HG03439 (cell line): ENCODE data around the gene UPK3B.
"Not testable (repeated sequence)": the region's sequence is repeated elsewhere in the genome, so short reads cannot be mapped to it uniquely, and the experiment has no call there.

Experiments used
- ATAC-seq: cut with Tn5 transposase; IDR thresholded peaks from one replicate; pipeline ENCODE4 v1.9.1; 2021; ENCODE audit warnings: mild to moderate bottlenecking, moderate library complexity; ENCODE audit not compliant: unreplicated experiment

UPK3B gene

DNA sequence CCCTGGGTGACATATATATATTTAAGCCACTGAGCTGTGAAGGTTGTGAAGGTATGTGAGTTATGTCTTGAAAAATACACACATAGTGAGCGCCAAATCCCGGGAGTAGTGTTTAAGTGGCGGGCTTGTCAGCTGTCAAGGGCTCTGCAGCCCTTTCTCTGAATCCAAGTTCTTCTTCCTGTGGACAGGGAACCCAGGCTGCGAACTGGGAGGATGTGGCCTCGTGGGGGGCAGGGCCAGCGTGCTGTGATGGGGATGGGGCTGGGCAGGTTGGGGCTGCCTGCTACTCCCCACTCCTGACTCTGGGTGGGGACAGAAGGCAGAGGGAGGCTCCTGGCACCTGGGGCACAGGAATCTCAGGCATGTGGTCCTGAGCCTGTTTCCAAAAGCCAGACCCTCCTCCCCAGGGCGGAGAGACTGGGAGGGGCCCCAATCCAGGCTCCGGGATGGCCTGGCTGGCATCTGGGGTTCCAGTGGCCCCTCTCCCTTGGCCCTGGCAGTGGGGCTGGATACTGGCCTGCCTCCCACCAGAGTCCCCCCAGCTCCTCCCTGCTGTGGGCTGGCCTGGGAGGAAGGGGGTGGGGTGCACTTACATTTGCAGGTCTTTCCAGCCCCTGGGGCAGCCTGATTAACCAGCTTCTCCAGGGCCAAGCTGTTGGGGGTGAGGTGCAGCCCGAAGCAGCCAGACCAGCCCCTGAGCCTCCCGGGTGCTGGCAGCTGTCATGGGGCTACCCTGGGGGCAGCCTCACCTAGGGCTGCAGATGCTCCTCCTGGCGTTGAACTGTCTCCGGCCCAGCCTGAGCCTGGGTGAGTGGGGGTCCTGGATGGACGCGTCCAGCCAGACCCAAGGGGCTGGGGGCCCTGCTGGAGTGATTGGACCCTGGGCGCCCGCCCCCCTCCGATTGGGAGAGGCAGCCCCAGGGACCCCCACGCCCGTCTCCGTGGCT, at the start of gene UPK3B:
Gene UPK3B (plus strand): TSS at position 622 of the 947 bp plus-strand sequence. CDS start 101 bp downstream, at position 723.
- ATAC-seq = no peak

DNA sequence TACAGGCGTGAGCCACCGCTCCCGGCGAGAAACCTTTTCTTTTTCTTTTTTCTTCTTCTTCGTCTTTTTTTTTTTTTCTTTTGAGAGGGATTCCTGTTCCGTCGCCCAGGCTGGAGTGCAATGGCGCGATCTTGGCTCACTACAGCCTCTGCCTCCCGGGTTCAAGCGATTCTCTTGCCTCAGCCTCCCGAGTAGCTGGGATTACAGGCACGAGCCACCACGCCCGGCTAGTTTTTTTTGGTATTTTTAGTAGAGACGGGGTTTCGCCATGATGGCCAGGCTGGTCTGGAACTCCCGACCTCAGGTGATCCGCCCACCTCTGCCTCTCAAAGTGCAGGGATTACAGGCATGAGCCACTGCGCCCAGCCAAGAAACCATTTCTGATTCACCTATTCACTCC, 49.6 kb upstream of the UPK3B start:
- not testable (repeated sequence) for ATAC-seq

DNA sequence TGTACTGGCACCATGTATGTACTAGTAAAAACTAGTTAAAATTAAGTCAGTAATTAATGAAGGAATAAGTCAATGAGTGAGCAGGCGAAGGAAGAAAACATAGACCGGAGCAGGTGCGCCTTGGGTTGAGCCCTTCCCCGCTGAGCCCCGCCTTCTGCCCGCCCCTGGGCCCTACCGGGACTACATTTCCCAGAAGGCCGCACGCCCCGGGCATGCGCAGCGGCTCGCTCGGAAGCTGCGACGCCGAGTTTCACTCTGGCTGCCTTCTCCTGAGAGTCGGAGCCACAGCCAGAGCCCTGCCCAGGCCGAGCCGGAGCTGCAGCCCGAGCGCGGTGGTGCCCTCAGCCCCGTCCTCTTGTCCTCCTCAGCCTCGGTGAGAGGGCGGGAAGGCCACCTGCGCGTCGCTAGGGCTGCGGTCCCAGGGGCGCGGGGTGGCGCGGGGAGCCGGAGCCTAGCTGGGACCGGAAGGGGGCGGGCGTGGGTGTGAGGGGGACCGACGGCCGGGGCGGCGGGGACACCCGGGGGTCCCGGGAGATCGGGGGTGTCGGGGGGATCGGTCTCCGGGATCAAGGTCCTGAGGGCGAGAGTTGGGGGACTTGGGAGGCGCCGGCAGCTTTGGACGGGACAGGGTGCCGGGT, 48.8 kb upstream of the UPK3B start, which contains the start of gene DTX2:
Gene DTX2 (plus strand): TSS at position 246 of the 638 bp plus-strand sequence. CDS start 18,801 bp downstream, outside the sequence.
- peak; percentile 96 for ATAC-seq

DNA sequence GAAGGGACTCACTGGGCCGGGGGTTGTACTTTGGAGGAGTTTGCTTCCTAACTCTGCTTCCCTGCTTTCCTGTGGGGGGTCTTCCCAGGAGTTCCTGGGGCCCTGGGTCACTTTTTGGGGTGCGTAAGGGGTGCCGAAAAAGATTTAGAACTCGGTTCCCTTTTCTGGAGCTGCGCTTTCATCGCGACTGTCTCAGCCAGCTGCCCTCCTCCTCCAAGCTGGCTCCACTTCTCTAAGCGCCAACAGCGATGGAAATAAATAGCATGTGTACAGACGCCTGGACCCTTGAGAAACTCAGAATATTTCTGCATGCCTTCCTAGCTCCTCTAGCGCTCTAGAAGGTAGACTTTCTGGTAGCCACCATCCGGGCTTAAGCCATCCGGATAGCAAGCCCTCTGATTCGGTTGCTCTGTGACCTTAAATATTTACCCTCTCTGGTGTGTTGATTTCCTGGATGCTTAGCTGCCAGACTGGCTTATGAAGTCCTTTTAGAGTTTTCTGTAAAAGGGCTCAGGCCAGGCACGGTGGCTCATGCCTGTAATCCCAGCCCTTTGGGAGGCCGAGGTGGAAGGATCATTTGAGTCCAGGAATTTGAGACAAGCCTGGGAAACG, 48.0 kb upstream of the UPK3B start:
- ATAC-seq = not testable (repeated sequence)

DNA sequence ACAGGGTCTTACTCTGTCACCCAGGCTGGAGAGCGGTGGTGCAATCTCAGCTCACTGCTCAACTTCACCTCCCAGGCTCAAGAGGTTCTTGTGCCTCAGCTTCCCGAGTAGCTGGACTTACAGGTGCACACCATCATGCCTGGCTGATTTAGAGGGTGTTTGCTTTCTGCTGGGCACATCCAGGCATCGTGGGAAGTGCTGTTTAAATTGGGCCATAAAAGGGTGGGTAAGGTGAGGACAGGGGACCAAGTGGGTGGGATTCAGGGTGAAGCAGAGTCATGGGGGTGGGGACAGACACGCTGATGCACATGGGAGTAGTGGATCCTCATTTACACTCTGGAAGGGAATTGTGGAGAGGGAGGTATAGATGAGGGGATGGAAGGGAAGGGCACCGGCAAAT, 45.4 kb upstream of the UPK3B start:
- not testable (repeated sequence) for ATAC-seq

DNA sequence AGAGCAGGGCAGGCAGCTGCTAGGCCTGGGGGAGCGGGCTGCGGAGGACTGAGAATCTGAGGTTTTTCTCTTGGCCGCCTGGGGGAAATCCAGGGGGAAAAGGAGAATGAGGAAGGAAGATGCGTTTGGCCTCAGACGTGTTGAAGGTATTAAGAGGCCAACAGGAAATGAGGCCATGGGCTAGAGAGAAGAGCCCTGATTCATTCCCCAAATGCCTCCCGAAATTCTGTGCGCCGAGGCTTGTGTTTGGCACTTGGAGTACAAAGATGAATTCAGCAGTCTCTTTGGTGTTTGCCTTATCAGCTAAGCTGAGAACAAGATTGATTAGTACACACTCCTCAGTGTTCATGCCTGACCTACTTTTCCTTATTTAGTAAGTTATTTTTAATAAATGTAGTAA, 44.4 kb upstream of the UPK3B start:
- not testable (repeated sequence) for ATAC-seq

DNA sequence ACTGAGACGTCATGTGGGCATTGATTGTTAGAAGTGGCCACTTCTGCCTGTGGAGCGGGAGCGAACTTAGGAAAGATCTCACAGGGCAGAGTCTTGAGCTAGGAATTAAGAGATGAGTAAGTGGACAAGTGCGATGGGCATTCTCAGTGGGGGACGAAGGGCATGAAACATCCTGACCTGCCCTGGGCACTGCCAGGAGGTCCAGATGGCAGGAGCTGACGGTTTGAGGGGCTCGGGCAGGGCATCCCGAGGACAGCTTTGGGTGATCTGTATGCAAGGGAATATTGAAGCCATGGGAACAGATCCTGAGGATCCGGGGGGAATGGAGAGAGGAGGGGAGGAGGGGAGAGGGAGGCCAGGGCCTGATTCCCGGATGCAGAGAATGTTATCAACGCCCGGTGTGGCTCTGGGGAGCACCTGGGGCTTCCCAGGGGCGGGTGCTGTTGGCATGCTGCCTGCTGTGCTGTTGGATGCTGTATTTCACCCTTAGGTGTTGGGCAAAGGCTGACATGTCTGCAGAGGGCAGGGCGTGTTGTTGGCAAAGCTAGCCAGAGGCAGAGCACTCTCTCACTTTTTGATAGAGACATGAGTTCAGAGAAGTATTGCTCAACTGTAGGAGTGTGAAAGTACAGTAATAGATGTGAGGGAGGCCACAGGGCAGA, 42.5 kb upstream of the UPK3B start:
- not testable (repeated sequence) for ATAC-seq

DNA sequence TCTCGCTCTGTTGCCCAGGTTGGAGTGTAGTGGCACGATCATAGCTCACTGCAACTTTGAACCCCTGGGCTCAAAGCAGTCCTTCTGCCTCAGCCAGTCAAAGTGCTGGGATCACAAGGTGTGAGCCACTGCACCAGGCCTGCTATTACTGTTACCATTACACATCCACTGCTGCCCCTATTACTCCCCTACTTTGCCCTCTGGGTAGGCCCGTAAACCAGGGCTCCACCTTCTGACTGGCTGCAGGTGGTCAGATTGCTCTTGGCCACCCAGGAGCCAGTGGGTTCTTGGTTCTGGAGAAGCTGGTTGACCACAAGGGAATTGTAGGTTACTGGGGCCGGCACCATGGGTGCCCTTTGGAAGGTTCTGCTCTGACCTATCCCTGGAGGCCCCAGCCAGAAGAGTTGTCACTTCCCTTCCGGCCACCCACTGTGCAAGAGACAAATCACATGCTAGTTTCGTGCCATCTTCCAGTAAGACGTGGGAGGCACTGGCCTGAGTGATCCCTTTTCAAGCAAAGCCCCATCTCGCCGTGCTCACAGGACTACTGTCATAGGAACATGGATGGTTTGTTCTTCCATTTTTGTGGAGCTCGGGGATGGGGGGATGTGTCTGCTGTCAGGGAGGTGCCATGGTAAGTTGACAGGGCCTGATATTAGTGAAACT, 38.7 kb upstream of the UPK3B start:
- ATAC-seq = not testable (repeated sequence)

DNA sequence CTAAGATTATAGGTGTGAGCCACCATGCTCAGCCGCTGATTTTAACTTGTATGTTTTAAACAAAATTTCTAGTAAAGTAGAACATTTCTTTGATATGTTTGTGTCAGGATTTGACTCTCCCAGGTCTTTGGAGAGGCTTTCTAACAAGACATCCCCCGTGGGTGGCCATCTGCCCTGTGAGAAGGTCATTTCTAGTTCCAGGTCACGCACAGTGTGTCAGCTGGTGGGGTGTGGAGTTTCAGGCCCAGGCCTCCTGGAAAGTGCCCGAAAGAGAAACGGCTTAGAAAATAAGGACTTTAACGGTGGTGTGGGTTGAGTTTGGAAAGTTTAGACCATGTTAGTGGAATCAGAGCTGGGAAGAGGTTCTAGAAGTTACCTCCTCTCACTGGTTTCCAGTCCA, 37.3 kb upstream of the UPK3B start:
- not testable (repeated sequence) for ATAC-seq

DNA sequence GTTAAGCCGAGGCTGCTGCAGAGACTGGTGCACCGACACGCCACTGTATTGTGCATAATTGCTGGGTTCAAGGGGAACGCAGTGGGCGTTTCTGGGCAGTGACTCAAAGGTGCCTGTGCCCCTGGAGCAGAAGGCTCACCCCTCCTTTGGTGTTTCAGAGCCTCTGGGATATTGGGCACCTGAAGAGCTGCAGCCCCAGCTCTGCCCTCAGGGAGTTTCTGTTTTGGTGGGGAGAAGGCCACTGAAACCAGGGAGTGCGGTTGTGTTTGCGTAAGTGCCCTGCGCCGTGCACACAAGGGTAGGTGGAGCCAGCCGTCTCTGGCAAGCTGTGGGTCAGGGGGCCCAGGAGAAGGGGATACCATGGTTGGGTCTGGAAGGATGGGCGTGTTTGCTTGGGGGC, 34.1 kb upstream of the UPK3B start:
- ATAC-seq = not testable (repeated sequence)

DNA sequence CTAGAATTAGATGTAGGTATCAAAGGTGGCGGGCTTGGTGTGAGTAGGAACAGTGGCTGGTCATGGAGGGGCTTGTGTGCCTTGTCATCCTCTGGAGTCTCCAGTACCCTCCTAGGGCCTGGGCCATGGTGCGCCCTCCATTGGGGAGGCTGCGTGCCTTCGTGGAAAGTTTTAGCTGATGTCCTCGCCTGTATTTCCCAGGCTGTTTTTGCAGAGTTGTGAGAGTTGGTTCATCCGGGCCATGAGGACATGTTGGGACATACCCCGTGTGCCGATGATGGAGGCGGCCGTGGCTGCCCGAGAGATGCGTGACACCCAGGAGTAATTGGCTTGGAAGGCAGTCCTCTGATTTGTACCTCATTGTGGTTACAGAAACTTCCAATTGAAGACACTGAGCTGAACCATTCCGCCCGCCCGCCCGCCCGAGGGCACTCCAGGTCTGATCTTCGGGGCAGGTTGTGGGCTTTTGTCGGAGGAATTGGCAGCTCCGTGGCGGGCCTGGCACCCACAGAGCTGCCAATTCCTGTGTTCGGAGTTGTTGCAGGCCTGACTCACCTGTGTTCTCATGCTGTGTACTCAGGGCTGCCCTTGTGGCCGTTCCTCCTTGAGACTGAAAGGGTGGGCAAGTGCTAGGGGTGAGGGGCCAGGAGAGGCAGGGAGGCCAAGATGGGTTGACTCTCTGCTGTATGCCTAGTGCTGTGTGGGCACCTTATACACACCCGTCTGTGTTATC, 33.4 kb upstream of the UPK3B start:
- ATAC-seq = not testable (repeated sequence)

DNA sequence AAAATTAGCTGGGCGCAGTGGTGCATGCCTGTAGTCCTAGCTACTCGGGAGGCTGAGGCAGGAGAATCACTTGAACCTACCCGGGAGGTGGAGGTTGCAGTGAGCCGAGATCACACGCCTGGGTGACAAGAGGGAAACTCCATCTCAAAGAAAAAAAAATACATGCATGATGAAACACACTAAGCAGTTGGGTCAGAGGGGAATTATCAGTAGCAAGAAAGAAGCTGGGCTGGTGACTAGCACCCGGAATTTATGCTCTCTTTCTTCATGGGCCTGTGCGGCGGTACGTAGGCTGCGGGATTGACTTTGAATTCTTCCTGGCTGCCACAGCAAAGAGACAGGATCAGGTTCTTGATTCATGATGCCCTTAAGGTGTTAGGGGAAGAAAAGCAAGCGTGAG, 30.7 kb upstream of the UPK3B start:
- ATAC-seq = not testable (repeated sequence)

DNA sequence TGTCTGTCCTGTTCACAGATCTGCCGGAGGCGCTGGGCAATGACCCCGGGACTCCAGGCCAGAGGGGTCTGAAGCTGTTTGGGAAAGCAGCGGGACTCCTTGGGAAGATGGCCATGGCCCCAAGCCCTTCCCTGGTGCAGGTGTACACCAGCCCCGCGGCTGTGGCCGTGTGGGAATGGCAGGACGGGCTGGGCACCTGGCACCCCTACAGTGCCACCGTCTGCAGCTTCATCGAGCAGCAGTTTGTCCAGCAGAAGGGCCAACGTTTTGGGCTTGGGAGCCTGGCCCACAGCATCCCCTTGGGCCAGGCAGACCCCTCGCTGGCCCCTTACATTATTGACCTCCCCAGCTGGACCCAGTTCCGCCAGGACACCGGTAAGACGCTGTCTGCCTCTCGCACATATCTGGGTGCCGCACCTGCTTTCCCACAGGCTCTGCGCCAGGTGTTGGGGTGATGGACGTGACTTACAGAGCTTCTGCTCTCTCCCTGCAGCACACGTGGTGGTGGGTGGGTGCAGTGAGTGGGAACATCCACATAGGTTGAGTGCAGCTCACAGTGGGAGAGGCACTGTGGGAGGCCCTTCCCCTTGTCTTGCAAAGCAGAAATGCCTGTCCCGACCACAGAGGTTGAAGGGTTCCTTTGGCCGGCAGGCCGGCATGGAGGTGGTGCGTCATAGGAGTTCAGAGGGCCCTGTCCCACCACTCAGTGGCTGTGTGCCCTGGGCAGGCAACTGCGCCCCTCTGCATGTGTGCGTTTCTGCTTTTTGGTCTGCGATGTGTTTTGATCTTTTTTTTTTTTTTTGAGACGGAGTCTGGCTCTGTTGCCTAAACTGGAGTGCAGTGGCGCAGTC, 29.7 kb upstream of the UPK3B start:
- ATAC-seq = not testable (repeated sequence)

DNA sequence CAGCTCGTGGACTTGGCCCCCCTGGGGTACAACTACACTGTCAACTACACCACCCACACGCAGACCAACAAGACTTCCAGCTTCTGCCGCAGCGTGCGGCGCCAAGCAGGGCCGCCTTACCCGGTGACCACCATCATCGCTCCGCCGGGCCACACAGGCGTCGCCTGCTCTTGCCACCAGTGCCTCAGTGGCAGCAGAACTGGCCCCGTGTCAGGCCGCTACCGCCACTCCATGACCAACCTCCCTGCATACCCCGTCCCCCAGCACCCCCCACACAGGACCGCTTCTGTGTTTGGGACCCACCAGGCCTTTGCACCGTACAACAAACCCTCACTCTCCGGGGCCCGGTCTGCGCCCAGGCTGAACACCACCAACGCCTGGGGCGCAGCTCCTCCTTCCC, 27.7 kb upstream of the UPK3B start:
- ATAC-seq = not testable (repeated sequence)

DNA sequence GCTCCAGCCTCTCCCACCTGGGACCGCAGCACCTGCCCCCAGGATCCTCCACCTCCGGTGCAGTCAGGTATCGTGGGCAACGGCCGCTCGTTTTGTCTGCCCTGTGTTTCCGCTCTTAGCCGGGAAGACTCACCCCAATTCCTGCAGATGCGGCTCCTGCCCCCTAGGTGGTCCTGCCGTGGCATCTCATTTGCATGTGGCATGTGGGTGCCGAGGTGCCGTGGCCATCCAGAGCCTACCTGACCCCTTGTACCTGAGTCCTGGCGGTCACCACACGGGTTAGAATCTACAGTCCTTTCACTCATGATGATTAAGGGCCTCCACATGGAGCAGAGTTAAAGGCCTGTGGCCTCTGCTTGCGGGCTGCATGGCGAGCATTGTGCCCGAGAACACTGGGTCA, 27.3 kb upstream of the UPK3B start:
- ATAC-seq = not testable (repeated sequence)

DNA sequence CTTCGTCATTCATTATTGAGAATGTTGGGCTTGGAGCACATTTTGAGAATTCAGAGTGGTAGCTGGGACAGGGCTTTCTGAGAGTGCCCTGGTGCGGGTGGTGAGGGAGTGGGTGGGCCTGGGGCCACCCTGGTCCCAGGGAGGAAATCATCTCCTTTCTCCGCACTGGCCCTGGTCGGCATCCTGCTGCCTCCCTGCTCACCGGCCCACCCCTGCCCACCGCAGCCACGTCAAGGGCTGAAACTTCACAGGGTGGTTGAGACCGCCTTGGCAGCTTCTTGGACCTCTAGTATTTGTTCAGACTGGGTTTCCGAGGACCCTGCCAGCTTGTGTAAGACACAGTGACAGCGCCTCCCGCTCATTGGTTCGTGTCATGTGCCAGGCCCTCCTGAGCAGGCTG, 25.9 kb upstream of the UPK3B start:
- ATAC-seq = not testable (repeated sequence)

DNA sequence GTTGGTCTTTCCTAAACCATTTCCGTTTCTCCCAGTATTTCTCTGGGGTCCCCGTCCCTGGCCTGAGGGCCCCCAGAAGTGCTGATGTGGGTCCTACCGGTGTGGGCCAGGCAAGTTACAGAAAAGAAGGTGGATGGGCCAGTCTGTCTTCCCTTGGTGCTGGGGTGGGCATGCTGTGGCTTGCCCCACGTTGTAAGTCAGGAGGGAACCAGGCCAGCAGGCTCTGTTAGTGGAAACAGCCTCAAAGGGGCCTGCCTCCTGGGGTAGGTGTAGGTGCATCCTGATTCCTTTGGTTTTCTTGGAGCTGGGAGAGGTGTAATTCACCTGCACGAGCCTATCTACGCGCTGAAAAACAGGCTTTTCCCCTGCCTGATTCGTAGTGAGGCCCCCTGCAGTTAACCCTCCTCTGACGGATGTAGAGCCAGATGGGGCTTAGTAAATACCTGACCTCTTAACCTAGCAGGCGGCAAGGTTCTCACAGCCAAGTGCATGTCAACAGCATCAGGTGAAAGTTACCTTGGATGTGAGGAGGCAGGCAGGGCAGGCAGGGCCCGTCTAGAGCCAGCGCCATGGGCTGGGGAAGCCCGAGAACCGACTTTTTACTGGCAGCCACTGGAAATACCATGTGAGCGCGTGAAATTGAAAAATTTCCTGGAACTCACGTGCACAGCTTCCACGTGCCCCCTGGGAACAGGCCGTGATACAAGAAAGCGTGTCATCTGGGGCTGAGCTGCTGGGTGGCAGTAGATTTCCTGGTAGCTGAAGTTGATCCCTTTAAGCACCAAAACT, 24.3 kb upstream of the UPK3B start:
- peak; percentile 18 for ATAC-seq

DNA sequence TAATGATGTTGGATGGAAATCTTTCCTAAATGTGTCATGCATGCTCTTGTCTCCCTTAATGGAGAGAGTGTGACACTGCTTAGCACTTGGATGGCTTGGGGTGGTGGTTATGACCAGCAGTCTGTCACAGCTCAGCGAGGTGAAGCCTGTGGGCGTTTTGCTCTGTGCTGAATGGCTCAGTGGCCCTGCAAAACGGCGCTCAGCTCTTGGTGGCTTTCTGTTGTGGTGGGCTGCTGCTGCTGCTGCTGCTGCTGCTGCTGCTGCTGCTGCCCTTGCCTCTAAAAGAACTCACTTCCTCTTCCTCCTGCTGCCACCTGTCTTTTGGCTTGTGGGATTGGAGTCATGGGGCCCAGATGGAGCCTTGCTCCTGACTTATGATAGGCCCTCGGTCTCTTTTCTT, 23.7 kb upstream of the UPK3B start:
- ATAC-seq = peak; percentile 95
